Measurements from ENCODE around the gene LEMD2.

The LEMD2 gene

GRCh38 chr6:33794910-33795623 lies 6.1 kb upstream of the LEMD2 start:
- no peak for DNase-seq (ENCODE audit: low read depth in 2 of 2)

GRCh38 chr6:33792981-33793380 lies 4.1 kb upstream of the LEMD2 start:
- no peak for DNase-seq (ENCODE audit: low read depth in 2 of 2)

GRCh38 chr6:33791620-33792019 lies 2.7 kb upstream of the LEMD2 start:
- no peak for DNase-seq (ENCODE audit: low read depth in 2 of 2)

- DNase-seq (ENCODE audit: low read depth in 2 of 2) = no peak
Observed at GRCh38 chr6:33790910-33791309, 2.0 kb upstream of the LEMD2 start.

- DNase-seq (ENCODE audit: low read depth in 2 of 2) = no peak
Observed at GRCh38 chr6:33790379-33790778, 1.4 kb upstream of the LEMD2 start.

GRCh38 chr6:33789550-33789895 lies 593 bp upstream of the LEMD2 start:
- no peak for DNase-seq (ENCODE audit: low read depth in 2 of 2)

- peak; percentile 17 to 23 for DNase-seq (ENCODE audit: low read depth in 2 of 2)
Observed at GRCh38 chr6:33787954-33788693, 806 bp downstream of the LEMD2 start.

GRCh38 chr6:33787346-33787953 lies 1.5 kb downstream of the LEMD2 start:
- no peak for DNase-seq (ENCODE audit: low read depth in 2 of 2)

- no peak for DNase-seq (ENCODE audit: low read depth in 2 of 2)
Observed at GRCh38 chr6:33786736-33787135, 2.2 kb downstream of the LEMD2 start.

- DNase-seq (ENCODE audit: low read depth in 2 of 2) = no peak
Observed at GRCh38 chr6:33785778-33786177, 3.2 kb downstream of the LEMD2 start.

GRCh38 chr6:33784787-33785186 lies 4.1 kb downstream of the LEMD2 start:
- DNase-seq (ENCODE audit: low read depth in 2 of 2) = no peak

- DNase-seq (ENCODE audit: low read depth in 2 of 2) = no peak
Observed at GRCh38 chr6:33783781-33784520, 5.0 kb downstream of the LEMD2 start.

- no peak for DNase-seq (ENCODE audit: low read depth in 2 of 2)
Observed at GRCh38 chr6:33782561-33782960, 6.4 kb downstream of the LEMD2 start.

GRCh38 chr6:33781131-33781975 lies 7.6 kb downstream of the LEMD2 start:
- DNase-seq (ENCODE audit: low read depth in 2 of 2) = no peak

GRCh38 chr6:33779895-33780294 lies 9.0 kb downstream of the LEMD2 start:
- no peak for DNase-seq (ENCODE audit: low read depth in 2 of 2)

- DNase-seq (ENCODE audit: low read depth in 2 of 2) = no peak
Observed at GRCh38 chr6:33779290-33779689, 9.6 kb downstream of the LEMD2 start.

- DNase-seq (ENCODE audit: low read depth in 2 of 2) = no peak
Observed at GRCh38 chr6:33778444-33779121, 10.3 kb downstream of the LEMD2 start.

GRCh38 chr6:33777398-33778388 lies 11.2 kb downstream of the LEMD2 start:
- no peak for DNase-seq (ENCODE audit: low read depth in 2 of 2)

GRCh38 chr6:33776764-33777163 lies 12.2 kb downstream of the LEMD2 start:
- no peak for DNase-seq (ENCODE audit: low read depth in 2 of 2)

- DNase-seq (ENCODE audit: low read depth in 2 of 2) = no peak
Observed at GRCh38 chr6:33776186-33776585, 12.7 kb downstream of the LEMD2 start.

Data from activated CD8-positive, alpha-beta memory T cell treated with anti-CD3 and anti-CD28 coated beads for 4 hours (primary cell).